ENCODE measurements around the gene R3HDM2. TPM values are rescaled to one million over a fixed set of nuclear protein-coding genes. Genes with fewer than 3 reads are reported as not detected.

R3HDM2 gene
- total RNA-seq, 1 donor from 2014 or later: 46.5 TPM

DNA sequence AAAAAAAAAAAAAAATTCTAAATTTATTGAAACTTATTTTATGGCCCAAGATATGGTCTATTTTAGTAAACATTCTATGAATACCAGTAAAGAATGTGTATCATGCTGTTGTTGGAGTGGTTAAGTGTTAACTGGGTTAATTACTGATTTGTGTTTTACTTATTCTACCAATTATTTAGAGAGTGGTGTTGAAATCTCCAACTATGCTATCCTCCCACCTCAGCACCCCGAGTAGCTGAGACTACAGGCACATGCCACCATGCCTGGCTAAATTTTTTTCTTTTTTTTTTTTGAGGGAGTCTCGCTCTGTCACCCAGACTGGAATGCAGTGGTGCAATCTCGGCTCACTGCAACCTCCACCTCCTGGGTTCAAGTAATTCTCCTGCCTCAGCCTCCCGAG lies 72.2 kb downstream of the R3HDM2 start:
- H3K27me3 Mint-ChIP-seq (ENCODE audit: low read depth): no peaks in the 10 kb centered on the region

DNA sequence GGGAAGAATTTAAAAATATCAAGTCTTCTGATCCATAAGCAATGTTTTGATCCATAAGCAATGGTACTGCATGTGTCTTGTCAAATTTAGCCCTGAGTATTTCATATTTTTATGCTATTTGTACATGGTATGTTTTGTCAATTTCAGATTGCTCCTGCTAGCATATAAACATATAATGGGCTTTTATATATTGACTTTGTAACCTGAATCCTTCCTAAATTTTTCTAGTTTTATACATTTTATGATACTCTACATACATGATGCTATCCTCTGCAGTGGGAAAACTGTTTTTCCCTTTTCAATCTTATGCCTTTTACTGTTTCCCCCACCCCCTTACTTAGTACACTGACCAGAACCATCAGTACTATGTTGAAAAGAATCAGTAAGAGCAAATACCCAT lies 75.1 kb downstream of the R3HDM2 start:
- Mint-ChIP-seq H3K27me3 (ENCODE audit: low read depth) (no peaks in the 10 kb centered on the region), H3K36me3 (ENCODE audit: low read depth) (peaks cover 1% of the 10 kb centered on the region), H3K4me1 (ENCODE audit: low read depth) (no peaks in the 10 kb centered on the region), H3K9me3 (ENCODE audit: low read depth) (no peaks in the 10 kb centered on the region), H3K27ac (ENCODE audit: unreplicated experiment) (no peak overlapping the region), H3K4me3 (ENCODE audit: unreplicated experiment) (no peak overlapping the region)
- no peak for DNase-seq (ENCODE audit: low spot score)
- TF ChIP-seq, protein P1, sequence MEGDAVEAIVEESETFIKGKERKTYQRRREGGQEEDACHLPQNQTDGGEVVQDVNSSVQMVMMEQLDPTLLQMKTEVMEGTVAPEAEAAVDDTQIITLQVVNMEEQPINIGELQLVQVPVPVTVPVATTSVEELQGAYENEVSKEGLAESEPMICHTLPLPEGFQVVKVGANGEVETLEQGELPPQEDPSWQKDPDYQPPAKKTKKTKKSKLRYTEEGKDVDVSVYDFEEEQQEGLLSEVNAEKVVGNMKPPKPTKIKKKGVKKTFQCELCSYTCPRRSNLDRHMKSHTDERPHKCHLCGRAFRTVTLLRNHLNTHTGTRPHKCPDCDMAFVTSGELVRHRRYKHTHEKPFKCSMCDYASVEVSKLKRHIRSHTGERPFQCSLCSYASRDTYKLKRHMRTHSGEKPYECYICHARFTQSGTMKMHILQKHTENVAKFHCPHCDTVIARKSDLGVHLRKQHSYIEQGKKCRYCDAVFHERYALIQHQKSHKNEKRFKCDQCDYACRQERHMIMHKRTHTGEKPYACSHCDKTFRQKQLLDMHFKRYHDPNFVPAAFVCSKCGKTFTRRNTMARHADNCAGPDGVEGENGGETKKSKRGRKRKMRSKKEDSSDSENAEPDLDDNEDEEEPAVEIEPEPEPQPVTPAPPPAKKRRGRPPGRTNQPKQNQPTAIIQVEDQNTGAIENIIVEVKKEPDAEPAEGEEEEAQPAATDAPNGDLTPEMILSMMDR (IDR thresholded peaks at IDR 0.05): no peak

More for the DNA sequence above, 72.2 kb downstream of the R3HDM2 start:
- Mint-ChIP-seq H3K4me1 (ENCODE audit: low read depth) (no peaks in the 10 kb centered on the region), H3K4me3 (ENCODE audit: unreplicated experiment) (no peak overlapping the region), H3K9me3 (ENCODE audit: low read depth) (no peaks in the 10 kb centered on the region), H3K36me3 (ENCODE audit: low read depth) (peaks cover 1% of the 10 kb centered on the region), H3K27ac (ENCODE audit: unreplicated experiment) (no peak overlapping the region)
- DNase-seq (ENCODE audit: low spot score): no peak
- TF ChIP-seq, protein P1 (IDR thresholded peaks at IDR 0.05): no peak

DNA sequence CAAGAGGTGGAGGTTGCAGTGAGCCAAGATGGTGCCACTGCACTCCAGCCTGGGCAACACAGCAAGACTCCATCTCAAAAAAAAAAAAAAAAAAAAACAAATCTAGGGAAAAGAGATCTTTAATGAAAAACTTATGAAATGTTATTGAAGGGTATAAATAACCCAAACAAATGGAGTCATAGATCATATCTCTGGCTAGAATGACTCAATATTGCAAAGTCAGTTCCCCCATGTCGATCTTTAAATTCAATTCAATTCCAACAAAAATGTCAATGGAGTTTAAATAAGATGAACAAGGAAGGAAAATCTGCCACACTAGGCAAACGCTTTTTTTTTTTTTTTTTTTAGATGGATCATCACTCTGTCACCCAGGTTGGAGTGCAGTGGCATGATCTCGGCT lies 78.7 kb downstream of the R3HDM2 start:
- Mint-ChIP-seq H3K4me3 (ENCODE audit: unreplicated experiment) (no peak overlapping the region), H3K4me1 (ENCODE audit: low read depth) (no peaks in the 10 kb centered on the region), H3K27ac (ENCODE audit: unreplicated experiment) (no peak overlapping the region), H3K36me3 (ENCODE audit: low read depth) (peaks cover 11% of the 10 kb centered on the region), H3K9me3 (ENCODE audit: low read depth) (peaks cover 6% of the 10 kb centered on the region), H3K27me3 (ENCODE audit: low read depth) (no peaks in the 10 kb centered on the region)
- TF ChIP-seq, protein P1 (IDR thresholded peaks at IDR 0.05): no peak
- no peak for DNase-seq (ENCODE audit: low spot score)

DNA sequence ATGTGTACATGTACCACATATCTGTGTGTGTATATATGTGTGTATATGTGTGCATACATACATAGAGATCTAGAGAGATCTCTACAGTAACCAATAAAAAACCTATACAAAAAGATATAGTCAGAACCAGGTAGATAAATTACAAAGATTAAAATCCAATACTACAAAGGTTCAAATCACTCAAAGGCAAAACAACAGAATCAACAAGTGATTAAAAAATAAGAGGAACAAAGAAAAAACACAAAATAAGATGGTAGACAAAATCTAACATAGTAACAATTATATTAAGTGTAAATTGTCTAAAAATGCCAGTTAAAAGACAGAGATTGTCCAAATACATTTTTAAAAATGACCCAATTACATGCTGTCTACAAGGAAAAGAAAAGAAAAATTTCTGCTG lies 83.6 kb downstream of the R3HDM2 start:
- TF ChIP-seq, protein P1 (IDR thresholded peaks at IDR 0.05): no peak
- Mint-ChIP-seq H3K9me3 (ENCODE audit: low read depth) (peaks cover 12% of the 10 kb centered on the region), H3K4me1 (ENCODE audit: low read depth) (peaks cover 7% of the 10 kb centered on the region), H3K36me3 (ENCODE audit: low read depth) (peaks cover 16% of the 10 kb centered on the region), H3K4me3 (ENCODE audit: unreplicated experiment) (no peak overlapping the region), H3K27ac (ENCODE audit: unreplicated experiment) (no peak overlapping the region), H3K27me3 (ENCODE audit: low read depth) (no peaks in the 10 kb centered on the region)
- no peak for DNase-seq (ENCODE audit: low spot score)

DNA sequence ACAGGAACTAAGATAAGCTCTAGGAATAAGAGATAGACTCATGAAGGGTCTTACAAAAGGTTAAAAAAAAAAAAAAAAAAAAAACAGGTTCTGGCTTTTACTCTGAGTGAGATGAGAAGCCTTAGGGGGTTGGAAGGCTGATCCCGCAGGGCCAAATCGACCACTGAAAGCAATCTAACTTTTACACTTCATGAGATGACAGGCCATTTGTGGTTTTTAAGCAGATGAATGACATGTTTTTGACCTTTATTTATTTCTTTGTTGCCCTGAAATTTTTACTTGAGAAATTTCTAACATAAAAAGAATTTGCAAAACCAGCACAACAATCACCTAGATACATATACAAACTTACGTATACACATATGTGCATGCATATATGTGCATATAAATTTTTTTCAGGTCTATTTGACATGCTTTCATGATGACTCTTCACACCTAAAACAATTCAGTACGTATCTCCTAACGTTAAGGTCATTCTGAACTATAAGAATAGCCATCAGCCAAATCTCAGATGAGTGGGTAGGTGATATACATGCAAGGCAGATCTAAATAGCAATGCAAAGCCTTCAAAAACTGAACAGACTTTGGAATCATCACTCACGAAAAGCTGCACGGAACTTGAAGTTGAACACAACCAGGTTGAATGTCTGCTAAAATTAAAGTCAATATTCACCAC lies 87.0 kb downstream of the R3HDM2 start:
- H3K4me3 Mint-ChIP-seq (ENCODE audit: unreplicated experiment): no peak overlapping the region

More for the DNA sequence above, 87.0 kb downstream of the R3HDM2 start:
- Mint-ChIP-seq H3K36me3 (ENCODE audit: low read depth) (peaks cover 16% of the 10 kb centered on the region), H3K9me3 (ENCODE audit: low read depth) (peaks cover 12% of the 10 kb centered on the region), H3K4me1 (ENCODE audit: low read depth) (peaks cover 18% of the 10 kb centered on the region), H3K27ac (ENCODE audit: unreplicated experiment) (no peak overlapping the region), H3K27me3 (ENCODE audit: low read depth) (no peaks in the 10 kb centered on the region)
- TF ChIP-seq, protein P1 (IDR thresholded peaks at IDR 0.05): no peak
- DNase-seq (ENCODE audit: low spot score): no peak

Data from chondrocyte (in vitro differentiated cells).